Keratinocyte (primary cell): ENCODE measurements around the gene NLGN1.

Experiments
- CTCF ChIP-seq, 3 experiments: IDR thresholded peaks in 1 of 3; conservative IDR thresholded peaks in 1 of 3; optimal IDR thresholded peaks in 1 of 3; 2 replicates in 2 of 3; 3 replicates in 1 of 3; pipeline versions ENCODE3 to v1.5.1; 2011; ENCODE audit warnings: low read length in 3 of 3, mild to moderate bottlenecking in 3 of 3, moderate library complexity in 2 of 3, control low read depth in 1 of 3, inconsistent platforms in 1 of 3; ENCODE audit not compliant: insufficient read depth in 2 of 3; ENCODE audit errors: extremely low read depth in 1 of 3
- EZH2 ChIP-seq: IDR thresholded peaks from one replicate; pipeline ENCODE4 v1.6.1; 2012; ENCODE audit warnings: inconsistent platforms, mild to moderate bottlenecking, low read length, moderate library complexity

DNA sequence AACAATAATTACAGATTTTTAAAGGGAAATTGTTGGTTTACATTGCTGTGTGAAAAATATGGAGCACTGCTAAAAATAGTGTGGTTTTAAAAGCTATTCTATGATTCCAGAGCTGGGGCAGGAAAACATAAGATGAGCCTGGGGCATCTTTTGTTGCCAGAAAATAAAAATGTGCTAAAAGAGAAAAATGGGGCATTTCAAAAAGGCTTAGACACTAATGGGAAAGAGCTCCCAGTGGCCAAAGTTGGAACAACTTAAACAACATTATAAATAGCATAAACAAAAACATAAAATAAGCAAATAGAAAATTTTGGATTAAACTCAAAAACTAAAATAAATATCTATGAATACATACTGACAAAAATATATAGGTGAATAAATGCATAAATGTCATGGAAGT lies 478.9 kb downstream of the NLGN1 start:
- peak in 2 of 3 experiments; percentile 13 to 21 for TF ChIP-seq CTCF (optimal IDR thresholded peaks at IDR 0.05 in 1 of 3, IDR thresholded peaks at IDR 0.05 in 1 of 3, conservative IDR thresholded peaks at IDR 0.05 in 1 of 3; ENCODE audit: extremely low read depth in 1 of 3, insufficient read depth in 2 of 3, low read length in 3 of 3)
- no peak for TF ChIP-seq EZH2
